ENCODE results near the gene ST6GALNAC1. TPM values are rescaled to one million over a fixed set of nuclear protein-coding genes. Genes with fewer than 3 reads are reported as not detected.
A peak's percentile ranks its signal among the peaks of the same experiment; 100 is the strongest.

ST6GALNAC1 gene
- total and polyA plus RNA-seq, 2 donors (not counting 3 experiments of a cell fraction or from before 2014, with no cell fraction given), result 0.19 to 0.55 TPM

- Histone ChIP-seq H4K20me1 (replicated peaks; ENCODE audit: control insufficient read depth, extremely low read depth, insufficient read depth, low read length) (no peaks in the 10 kb centered on the region), H3K4me1 (ENCODE audit: control insufficient read depth, extremely low read depth, insufficient read depth, low read length) (peaks cover 14% of the 10 kb centered on the region), H3K27me3 (ENCODE audit: control insufficient read depth in 2 of 2, insufficient read depth in 2 of 2, low read length in 2 of 2) (no peaks in the 10 kb centered on the region), H3K9me3 (replicated peaks; ENCODE audit: control insufficient read depth, insufficient read depth, low read length) (no peaks in the 10 kb centered on the region), H3K9ac (replicated peaks; ENCODE audit: extremely low read depth, insufficient read depth, low read length) (no peak overlapping the region), H3K27ac (ENCODE audit: insufficient read depth, low read depth, low read length) (peak overlapping the region; percentile 10), H2AFZ (ENCODE audit: low read depth, low read length) (no peak overlapping the region), H3K36me3 (ENCODE audit: control insufficient read depth in 2 of 2, extremely low read depth in 1 of 2, insufficient read depth in 2 of 2, low read length in 2 of 2) (peaks cover 0 to 5% of the 10 kb centered on the region in 2 experiments), H3K79me2 (ENCODE audit: control insufficient read depth, insufficient read depth, low read length) (peaks cover 5% of the 10 kb centered on the region), H3K9me1 (replicated peaks; ENCODE audit: control insufficient read depth, extremely low read depth, insufficient read depth, low read length) (no peaks in the 10 kb centered on the region), H3K4me3 (replicated peaks in 1 of 3; ENCODE audit: insufficient read depth in 1 of 3, low read depth in 1 of 3, low read length in 3 of 3) (no peak overlapping the region), H3K4me2 (ENCODE audit: insufficient read depth, low read length) (no peak overlapping the region)
- DNase-seq (ENCODE audit: low read depth, low spot score) (no peak), FAIRE-seq (peak; percentile 49)
- dilution Hi-C loops (cut with MboI; ENCODE audit: extremely low pct_ligation_motif_present, low sequenced_read_pairs), result no loop called here
- POLR2A ChIA-PET, result no interaction called here
- BruUV-seq (replicated peaks), result no TSS peak
- CTCF ChIA-PET, result interaction anchor here (0.8 to 1.5 kb wide), 8 partner anchors 14 to 110 kb away, joined by 3 to 9 read pairs (median 6); partner anchors contain the start of gene MXRA7
- TF ChIP-seq GATA2 (IDR thresholded peaks at IDR 0.05; ENCODE audit: insufficient read depth, insufficient read length, low read depth, low read length) (no peak), POLR2A (IDR thresholded peaks at IDR 0.05; ENCODE audit: low read depth, low read length) (no peak), FOS (IDR thresholded peaks at IDR 0.05; ENCODE audit: borderline replicate concordance, insufficient read depth, low read length) (no peak), MYC (IDR thresholded peaks at IDR 0.05; ENCODE audit: low read depth, low read length) (no peak), MAX (IDR thresholded peaks at IDR 0.05; ENCODE audit: insufficient read depth, insufficient read length) (no peak), JUN (IDR thresholded peaks at IDR 0.05; ENCODE audit: borderline replicate concordance, insufficient read depth, insufficient read length, low read depth) (no peak), POLR2AphosphoS5 (IDR thresholded peaks at IDR 0.05; ENCODE audit: insufficient read depth, low read depth, low read length) (no peak), CTCF (IDR thresholded peaks at IDR 0.05; ENCODE audit: extremely low read depth in 1 of 2, insufficient read depth in 1 of 2, low read depth in 1 of 2, low read length in 2 of 2) (no peak)
- intact Hi-C loops (cut with micrococcal nuclease), result no loop called here
Observed at GRCh38 chr17:76688165-76688622, 44.6 kb upstream of the ST6GALNAC1 start.

Data from endothelial cell of umbilical vein (primary cell).